GM18519 (cell line): ENCODE results near the gene RIC8B.
"Not testable (repeated sequence)": the region's sequence is repeated elsewhere in the genome, so short reads cannot be mapped to it uniquely, and the experiment has no call there.

Experiments
- ATAC-seq: cut with Tn5 transposase; IDR thresholded peaks from one replicate; pipeline ENCODE4 v1.9.1; 2021; ENCODE audit warnings: mild to moderate bottlenecking, moderate library complexity; ENCODE audit not compliant: unreplicated experiment, low FRiP score

The RIC8B gene

DNA sequence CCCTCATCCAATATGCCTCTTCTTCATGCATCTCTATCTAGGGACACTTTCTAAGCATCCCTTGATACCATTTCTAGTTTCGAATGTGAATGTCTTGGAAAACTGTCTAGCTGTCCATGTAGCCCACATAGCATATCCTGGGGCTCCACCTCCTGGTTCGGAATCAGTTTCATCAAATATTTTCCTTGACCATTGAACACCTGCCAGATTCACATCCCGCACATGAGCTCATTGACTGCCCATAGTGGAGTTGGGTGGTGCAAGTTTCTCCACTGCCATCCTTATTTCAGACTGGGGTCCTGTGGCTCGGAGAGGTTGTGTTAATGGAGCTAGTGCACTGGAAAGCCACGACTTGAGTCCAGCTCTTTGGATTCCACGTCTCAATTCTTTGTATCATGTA is 122.6 kb downstream of the RIC8B start:
- ATAC-seq = no peak

DNA sequence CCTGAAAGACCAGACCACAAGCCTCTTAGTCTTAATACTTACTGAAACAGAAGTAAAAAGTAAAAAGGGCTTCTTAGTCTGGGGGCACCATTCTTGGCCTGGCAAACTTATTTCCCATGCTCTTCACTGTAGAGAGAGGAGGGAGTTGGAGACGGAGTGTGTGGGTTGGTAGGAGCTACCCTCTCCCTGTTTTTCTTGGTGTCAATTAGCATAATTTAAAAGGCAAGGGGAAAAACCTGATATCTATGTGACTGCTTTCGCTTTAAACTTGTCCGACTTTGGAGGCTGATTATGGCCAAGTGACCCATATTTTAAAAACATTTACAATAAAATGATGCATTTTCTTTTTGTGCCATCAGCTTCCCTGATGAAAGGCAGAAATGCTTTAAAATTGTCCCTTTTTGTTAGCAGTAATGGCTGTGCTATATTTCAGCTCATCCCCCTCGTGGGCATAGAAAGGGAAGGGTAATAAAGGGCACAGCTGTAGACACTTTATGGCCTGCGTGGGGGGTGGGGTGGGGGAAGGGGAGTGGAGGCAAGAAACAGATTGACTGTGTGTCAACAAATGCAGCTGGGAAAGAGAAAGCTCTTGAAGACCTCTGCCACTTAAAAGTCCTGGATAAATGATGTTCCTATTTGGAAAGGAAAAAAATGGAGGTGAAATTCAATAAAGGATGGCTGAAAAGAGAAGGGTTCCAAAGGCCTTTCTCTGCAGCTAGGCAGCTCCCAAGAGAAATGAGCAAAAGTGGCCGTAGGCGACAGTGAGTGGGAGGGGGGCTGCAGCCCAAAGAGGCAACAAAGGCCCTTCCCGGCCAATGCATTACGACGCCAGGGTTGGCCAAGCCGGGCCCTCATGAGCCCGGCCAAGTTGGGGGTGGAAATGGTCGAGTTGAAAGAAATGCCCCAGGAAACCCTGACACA is 123.8 kb downstream of the RIC8B start:
- no peak for ATAC-seq

DNA sequence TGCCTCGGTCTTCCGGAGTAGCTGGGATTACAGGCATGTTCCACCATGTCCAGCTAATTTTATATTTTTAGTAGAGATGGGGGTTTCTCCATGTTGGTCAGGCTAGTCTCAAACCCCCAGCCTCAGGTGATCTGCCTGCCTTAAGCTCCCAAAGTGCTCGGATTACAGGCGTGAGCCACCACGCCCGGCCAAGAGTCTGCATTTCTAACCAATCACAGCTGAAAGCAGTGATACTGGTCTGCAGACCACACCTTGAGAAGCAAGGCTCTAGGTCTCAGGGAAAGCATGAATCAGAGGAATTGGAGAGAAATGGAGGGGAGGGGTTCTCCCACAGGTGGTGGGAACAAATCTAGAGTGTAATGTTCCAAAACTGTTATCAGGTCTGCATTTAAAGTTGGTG is 126.1 kb downstream of the RIC8B start:
- ATAC-seq = no peak

DNA sequence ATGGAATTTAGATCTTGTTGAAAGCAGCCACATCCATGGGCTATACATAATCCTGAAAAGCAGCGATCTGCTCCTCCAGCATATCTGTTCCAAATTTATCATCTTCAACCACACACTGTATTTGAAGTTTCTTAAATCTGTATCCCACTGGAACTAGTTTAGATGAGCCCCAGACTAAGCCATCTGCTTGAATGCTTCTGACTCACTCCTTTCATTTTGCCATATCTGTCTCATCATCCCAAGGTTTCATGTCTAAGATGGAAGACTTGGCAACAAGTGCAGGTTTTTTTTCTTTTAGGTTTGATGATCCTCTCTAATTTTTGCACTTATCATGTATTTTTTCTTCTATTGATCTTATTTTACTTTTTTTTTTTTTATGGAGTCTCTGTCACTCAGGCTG is 126.8 kb downstream of the RIC8B start:
- no peak for ATAC-seq

DNA sequence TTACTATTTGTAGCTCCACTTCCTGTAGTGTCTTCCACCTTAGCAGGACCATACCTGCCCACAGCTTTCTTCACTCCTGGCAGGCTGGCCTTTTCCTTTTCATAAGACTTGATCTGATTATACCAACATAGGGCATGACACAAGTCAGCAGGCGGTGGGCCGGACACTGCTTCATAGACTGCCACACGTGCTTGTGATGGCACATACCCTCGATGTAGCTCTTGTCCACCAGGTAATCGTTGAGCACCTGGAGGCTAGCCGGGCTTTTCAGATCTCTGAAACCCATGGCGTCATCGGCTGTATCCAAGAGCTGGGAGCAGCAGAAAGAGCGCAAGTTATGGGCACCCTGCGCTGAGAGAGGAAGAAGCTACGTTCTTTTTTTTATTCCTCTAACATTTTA is 127.6 kb downstream of the RIC8B start:
- ATAC-seq = no peak

DNA sequence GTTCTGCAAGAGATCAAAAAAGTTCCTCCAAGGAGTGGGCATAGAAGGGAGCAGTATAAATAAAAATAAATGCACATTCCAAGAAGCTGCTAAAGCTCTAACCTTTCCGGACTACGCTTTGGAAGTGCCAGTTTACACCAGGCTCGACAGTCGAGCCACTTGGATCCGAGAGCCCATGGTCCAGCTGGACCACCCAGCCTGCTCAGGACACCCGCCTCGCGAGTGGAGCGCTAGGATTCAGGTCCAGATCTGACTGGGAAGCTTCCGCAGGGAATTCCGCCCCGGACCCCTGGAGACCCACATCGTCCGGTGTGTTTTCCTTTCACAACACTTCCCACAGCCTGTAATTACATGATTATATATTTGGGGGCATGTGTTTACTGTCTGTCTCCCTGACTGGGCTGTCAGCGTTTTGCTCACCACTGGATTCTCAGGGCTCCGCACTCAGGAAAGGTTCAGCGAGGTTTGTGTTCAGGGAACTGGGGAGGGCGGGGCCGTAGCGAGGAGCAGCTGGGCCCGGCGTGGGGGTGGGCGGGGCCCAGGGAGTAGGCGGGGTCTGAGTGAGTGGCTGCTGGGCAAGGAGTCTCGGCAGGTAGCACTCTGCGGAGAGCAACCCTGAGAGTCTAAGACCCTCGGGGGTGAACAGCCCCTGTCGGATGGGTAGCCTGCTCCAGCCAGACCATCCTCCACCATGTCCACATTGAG is 128.9 kb downstream of the RIC8B start:
- ATAC-seq = no peak

DNA sequence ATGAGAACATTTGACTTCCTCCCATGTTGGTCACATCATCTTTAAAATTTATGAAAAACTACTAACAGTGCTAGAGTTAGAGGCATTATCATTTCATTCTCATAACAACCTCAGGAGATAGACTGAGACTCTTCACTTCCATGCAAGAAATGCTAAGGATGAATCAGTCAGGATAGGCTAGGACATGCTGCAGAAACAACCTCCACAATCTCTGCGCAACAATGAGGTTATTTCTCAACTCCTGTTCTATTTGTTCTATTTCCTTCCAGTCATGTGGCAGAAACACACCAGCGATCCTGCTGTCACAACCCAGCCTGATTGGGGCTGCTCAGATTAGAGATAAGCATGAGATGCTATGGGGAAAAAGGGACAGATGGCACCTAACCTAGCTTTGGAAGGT is 132.2 kb downstream of the RIC8B start:
- ATAC-seq = no peak

DNA sequence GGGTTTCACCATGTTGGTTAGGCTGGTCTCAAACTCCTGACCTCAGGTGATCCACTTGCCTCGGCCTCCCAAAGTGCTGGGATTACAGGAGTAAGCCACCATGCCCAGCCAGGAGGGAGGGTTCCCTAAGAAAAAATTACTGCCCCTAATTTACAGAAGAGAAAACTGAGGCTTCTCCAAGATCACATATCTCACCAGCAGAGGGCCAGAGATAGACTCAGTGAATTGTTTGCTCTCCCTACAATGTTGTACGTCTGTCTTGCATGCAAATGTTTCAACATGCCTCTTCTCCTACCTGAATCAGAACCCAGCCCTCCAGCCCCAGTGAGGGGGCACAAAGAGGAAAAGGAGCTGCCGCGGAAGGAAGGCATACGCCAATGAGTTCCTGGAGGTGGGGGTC is 132.9 kb downstream of the RIC8B start:
- ATAC-seq = no peak

DNA sequence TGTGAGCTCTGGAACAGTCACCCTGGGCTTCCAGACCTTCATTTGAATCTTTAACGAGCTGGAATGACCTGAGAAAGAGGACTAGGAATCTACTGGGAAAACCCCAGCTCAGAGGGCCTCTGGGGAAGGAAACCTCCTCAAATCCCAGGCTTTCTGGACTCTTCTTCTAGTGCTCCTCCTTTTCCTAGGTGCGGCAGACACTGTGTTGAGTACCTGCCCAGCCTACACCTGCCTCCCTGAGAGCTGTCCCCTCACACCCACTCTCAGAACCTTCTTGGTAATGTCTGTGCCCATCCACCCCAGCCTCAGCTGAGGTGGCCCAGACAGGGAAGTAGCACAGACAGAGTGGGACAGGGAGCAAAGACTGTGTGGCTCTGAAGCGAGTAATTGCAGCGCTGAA is 133.4 kb downstream of the RIC8B start:
- ATAC-seq = no peak

DNA sequence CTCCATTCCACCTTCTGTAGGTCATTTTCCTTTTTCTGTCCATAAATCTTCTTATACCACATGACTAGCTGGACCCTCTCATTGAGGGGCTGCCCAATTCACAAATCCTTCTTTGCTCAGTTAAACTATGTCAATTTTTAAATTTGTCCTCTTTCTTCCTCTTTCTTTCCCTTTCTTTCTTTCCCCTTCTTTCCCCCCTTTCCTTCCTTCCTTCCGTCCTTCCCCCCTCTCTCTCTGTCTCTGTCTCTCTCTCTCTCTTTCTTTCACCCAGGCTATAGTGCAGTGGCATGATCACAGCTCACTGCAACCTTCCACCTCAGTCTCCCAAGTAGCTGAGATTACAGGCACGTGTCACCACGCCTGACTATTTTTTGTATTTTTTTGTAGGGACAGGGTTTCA is 134.1 kb downstream of the RIC8B start:
- ATAC-seq = no peak

DNA sequence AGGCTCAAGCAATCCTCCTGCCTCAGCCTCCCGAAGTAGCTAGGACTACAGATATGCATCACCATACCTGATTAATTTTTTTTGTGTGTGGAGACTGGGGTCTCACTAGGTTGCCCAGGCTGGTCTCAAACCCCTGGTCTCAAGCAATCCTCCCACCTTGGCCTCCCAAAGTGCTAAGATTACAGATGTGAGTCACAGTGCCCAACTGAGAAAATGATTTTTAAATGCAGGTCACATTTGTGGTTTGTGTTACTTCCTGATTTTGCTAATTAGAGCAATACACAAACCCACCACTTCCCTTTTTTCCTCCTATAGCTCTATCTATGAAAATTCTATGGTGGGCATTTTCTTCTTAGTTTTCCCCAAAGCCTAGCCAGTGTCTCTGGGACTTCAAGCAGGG is 135.7 kb downstream of the RIC8B start:
- peak; percentile 72 for ATAC-seq

DNA sequence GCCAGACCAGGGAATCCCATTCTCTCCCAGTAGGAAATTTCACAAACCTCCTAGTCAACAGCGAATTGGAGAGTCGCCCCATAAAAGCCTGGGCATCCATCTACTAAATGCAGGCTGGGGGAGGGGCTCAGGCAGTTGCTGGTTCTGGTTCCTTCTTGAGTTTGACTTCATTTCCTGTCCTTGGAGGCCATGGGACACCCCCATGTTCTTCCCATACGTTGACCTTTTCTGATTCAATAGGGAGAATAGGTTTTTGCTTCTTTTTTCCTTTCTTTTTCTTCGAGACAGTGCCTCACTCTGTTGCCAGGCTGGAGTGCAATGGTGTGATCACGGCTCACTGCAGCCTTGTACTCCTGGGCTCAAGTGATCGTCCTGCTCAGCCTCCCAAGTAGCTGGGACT is 137.1 kb downstream of the RIC8B start:
- no peak for ATAC-seq

DNA sequence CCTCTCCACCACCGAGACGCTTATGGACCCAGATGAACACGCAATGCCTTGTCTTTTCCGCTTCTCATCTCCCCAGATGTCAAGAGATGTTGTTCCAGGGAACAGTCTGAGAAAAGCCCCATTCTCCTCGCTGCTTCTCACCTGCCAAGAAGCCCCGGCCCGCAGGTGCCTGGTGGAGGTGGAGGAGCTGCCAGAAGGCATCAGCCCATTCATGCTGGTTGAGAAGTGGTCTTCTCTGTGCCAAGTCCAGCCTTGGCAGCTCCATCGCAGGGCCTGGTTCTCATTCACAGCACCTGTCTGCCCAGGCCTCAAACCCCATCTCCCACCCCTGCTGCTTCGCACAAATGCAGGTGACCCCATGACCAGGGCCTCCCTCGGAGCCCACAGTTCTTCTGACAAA is 139.0 kb downstream of the RIC8B start:
- ATAC-seq = no peak

DNA sequence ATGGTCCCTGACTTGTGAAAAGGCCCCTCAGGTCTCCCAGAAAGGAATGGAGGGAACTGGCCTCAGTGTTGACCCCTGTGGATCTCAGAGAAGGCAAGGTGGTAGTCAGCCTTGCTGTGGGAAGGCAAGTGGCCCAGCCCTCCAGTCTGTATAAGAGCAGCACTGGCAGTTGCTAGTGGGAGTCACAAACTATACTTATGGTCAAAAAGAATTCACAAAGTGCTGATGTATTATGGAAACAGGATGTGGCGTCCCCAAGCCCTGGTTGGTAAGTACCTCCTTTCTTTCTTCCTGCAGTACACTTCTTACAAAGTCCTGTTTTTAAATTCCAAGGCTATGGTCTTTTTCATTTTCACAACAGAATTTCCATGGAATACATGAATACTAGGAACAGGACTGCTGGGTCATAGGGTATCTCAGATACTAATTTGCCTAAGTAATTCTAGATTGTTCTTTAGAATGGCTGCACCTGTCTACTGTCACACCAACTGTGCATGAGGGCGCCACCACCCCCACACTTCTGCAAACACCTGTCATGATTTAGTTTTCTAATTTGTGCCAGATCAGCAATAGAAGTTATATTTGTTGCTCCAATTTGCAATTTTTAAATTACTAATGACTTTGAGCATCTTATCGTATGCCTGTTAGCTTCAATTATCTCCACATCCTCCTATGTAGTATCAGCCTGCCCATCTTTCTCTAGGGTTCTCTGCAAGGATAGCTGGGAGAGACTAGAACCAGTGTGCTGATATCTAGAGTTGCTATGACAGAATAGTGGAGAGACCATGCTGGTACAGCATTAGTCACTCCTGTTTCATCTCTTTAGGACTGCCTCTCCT is 140.5 kb downstream of the RIC8B start:
- peak; percentile 63 for ATAC-seq

DNA sequence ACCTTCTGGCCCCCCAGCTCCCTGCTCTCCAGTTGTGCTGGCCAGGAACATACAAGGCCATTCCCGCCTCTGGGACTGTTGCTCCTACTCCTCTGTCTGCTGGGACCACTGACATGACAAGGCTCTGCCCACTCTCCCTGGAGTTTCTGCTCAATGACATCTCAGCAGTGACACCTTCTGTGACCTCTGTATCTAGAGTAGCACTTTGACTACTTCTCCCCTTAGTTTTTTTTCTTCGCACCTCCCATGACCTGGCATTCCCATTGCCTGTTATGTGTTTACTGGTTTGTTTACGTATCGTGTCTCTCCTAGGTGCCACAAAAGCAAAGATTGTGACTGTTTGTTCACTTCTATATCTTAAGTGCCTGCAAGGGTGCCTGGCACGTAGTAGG is 141.1 kb downstream of the RIC8B start:
- ATAC-seq = no peak

DNA sequence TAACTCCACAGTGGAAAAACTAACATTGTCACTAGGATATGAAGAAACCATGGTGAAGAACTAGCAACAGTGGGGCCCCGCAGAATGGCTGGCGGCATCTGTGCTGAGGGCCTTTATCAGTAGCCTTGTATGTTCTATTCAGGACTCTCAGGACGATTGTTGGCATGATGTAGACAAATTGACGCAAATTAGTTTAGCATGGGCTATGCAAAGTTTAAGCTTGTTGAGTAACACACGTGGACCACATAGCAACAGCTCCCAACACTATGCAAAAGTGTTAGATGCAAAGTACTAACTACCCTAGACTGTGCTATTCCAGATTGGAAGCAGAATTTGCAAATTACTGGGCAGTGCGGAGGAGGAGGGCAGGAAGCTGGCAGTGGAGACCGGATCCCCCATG is 143.0 kb downstream of the RIC8B start:
- no peak for ATAC-seq

DNA sequence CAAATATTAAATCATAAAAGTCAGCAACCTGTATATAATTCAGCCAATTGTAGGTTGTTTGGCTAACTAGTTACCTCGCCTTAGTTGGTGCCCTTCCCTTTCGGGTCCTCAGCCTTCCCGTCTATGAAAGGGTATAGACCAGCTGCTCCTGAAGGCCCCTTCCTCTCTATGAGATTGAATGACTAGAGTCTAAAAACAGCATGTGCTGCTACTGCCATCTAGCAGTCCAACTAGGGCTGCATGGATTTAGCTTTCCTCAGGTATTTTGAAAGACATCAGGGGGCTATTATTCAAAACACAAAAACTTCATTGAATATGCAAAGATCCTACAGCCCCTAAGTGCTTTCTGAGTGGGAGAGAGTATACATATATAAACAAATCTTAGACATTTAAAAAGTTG is 144.3 kb downstream of the RIC8B start:
- ATAC-seq = no peak

DNA sequence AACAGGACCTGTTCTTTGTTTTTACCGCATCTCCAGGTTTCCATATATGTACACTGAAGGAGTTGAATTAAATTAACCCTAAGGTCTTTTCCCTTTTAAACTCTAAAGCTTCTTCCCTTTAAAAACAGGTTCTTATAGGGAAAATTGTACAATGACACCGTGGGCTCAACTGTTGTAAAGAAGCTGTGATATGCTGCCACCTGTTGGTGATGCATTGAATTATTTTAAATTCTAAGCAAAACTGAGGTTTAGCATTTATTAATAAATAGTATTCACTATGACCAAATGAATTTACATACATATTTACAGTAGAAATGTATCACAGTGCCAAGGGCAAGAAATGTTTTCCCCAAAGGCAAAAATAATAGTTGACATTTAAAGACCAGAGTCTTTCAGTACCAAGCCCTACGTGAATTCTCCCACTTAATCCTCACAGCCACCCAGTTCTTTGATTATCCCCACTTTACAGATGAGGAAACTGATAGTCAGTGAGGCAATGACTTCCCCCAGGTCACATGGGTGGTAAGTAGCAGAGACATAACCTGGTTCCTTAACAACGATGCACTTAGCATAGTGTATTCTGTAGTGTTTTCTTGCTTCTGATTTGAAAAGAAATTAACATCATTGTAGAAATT is 145.5 kb downstream of the RIC8B start:
- no peak for ATAC-seq

DNA sequence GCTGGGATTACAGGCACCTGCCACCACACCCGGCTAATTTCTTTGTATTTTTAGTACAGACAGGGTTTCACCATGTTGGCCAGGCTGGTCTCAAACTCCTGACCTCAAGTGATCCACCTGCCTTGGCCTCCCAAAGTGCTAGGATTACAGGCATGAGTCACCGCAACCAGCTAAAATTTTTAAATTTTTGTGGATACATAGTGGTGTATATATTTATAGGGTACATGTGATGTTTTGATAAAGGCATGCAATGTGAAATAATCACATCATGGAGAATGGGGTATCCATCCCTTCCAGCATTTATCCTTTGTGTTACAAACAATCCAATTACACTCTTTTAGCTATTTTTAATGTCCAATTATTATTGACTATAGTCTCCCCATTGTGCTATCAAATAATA is 147.5 kb downstream of the RIC8B start:
- not testable (repeated sequence) for ATAC-seq

DNA sequence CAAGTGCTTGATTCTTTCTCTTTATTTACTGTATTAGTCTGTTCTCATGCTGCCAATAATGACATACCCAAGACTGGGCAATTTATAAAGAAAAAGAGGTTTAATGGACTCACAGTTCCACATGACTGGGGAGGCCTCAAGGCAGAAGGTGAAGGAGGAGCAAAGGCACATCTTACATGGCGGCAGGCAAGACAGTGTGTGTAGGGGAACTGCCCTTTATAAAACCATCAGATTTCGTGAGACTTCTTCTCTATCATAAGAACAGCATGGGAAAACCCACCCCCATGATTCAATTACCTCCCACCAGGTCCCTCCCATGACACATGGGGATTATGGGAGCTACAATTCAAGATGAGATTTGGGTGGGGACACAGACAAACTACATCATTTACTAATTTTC is 149.1 kb downstream of the RIC8B start:
- not testable (repeated sequence) for ATAC-seq
